DND-41 (cell line): Measurements from ENCODE around the gene CFAP299.

Source experiments
- EZH2 ChIP-seq: IDR thresholded peaks from 3 replicates; pipeline ENCODE4 v1.6.1; 2012; ENCODE audit warnings: borderline replicate concordance, low read depth, mild to moderate bottlenecking, moderate library complexity, low read length, inconsistent platforms; ENCODE audit not compliant: severe bottlenecking
- TF ChIP-seq, protein P1 (sequence below): IDR thresholded peaks from 2 replicates; pipeline ENCODE4 v1.5.1; 2012; ENCODE audit warnings: borderline replicate concordance, low read length, moderate library complexity, mild to moderate bottlenecking; ENCODE audit not compliant: poor library complexity, severe bottlenecking; ENCODE audit errors: extremely low read depth

DNA sequence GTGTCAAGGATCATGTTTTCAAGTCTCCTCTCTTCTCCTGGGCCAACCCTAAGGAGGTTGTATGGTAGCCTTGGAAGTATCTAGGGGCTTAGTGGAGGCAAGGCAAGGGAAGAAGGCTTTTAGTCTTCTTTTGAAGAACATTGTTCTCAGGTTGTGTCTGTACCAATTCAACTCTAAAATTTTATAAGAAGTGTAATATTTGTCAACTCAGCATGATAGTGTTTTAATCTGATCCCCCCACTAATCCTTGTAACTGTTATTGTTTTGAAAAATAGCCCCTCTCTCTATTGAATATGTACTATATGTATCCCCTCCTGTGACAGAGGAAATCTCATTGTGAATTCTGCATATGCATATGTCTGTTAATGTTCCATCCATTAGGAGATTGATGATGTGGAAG lies 345.4 kb downstream of the CFAP299 start:
- TF ChIP-seq, protein P1, sequence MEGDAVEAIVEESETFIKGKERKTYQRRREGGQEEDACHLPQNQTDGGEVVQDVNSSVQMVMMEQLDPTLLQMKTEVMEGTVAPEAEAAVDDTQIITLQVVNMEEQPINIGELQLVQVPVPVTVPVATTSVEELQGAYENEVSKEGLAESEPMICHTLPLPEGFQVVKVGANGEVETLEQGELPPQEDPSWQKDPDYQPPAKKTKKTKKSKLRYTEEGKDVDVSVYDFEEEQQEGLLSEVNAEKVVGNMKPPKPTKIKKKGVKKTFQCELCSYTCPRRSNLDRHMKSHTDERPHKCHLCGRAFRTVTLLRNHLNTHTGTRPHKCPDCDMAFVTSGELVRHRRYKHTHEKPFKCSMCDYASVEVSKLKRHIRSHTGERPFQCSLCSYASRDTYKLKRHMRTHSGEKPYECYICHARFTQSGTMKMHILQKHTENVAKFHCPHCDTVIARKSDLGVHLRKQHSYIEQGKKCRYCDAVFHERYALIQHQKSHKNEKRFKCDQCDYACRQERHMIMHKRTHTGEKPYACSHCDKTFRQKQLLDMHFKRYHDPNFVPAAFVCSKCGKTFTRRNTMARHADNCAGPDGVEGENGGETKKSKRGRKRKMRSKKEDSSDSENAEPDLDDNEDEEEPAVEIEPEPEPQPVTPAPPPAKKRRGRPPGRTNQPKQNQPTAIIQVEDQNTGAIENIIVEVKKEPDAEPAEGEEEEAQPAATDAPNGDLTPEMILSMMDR: no peak
- TF ChIP-seq EZH2: no peak
